Measurements from ENCODE around the gene SPATA7. TPM values are rescaled to one million over a fixed set of nuclear protein-coding genes. Genes with fewer than 3 reads are reported as not detected.

The SPATA7 gene
- total RNA-seq, 1 experiment from 2014 or later = 11.0 TPM

DNA sequence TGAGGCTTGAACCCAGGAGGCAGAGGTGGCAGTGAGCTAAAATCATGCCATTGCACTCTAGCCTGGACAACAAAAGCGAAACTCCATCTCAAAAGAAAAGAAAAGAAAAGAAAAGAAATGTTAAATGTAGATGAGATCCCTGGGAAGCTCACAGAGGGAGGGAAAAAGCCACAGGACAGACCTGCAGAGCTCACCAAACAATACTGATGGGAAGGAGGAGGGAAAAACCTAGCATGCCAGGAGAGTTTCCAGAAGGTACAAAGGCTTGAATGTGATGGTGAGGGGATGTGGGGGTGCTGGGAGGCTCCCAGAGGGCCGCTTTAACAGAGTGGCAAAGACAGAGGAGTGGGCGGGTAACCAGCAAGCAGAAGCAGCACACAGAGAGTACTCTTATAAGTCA, 97.1 kb downstream of the SPATA7 start:
- DNase-seq (ENCODE audit: low read depth) = no peak

Other genes with a start within 250 kb of the SPATA7 start
- not detected in 2 replicates for gene KCNK10, start 62.4 kb upstream of the SPATA7 start, total RNA-seq (2014; rRNA removed)
- 14.7 and 15.8 TPM in 2 replicates for gene PTPN21, start 169.3 kb downstream of the SPATA7 start, total RNA-seq (2014; rRNA removed)
- 84.4 and 87.8 TPM in 2 replicates for gene ZC3H14, start 177.4 kb downstream of the SPATA7 start, total RNA-seq (2014; rRNA removed)

All from LHCN-M2 (cell line).